Astrocyte of the spinal cord (primary cell): ENCODE results near the gene BCAP31.

Experiments
- DNase-seq: peaks from one replicate; pipeline ENCODE4 v3.0.0; 2011; ENCODE audit warnings: low read depth, low spot score
- H3K4me3 ChIP-seq: 2 replicates; pipeline ENCODE4 v1.5.1; 2011; ENCODE audit warnings: low read depth, mild to moderate bottlenecking, low read length, moderate library complexity
- in situ Hi-C: cut with HindIII; loops from 2 replicates; pipeline ENCODE4 v1.10.0; 2017; ENCODE audit warnings: low sequenced_read_pairs
- TF ChIP-seq, protein P1 (sequence below): IDR thresholded peaks from 2 replicates; pipeline ENCODE4 v1.5.1; 2012; ENCODE audit warnings: low read depth, mild to moderate bottlenecking, low read length, inconsistent platforms

Gene BCAP31

GRCh38 chrX:153662266-153662665 is 61.9 kb downstream of the BCAP31 start:
- in situ Hi-C loops = no loop called here
- no peak overlapping the region for H3K4me3 ChIP-seq
- DNase-seq = no peak
- TF ChIP-seq, protein P1, sequence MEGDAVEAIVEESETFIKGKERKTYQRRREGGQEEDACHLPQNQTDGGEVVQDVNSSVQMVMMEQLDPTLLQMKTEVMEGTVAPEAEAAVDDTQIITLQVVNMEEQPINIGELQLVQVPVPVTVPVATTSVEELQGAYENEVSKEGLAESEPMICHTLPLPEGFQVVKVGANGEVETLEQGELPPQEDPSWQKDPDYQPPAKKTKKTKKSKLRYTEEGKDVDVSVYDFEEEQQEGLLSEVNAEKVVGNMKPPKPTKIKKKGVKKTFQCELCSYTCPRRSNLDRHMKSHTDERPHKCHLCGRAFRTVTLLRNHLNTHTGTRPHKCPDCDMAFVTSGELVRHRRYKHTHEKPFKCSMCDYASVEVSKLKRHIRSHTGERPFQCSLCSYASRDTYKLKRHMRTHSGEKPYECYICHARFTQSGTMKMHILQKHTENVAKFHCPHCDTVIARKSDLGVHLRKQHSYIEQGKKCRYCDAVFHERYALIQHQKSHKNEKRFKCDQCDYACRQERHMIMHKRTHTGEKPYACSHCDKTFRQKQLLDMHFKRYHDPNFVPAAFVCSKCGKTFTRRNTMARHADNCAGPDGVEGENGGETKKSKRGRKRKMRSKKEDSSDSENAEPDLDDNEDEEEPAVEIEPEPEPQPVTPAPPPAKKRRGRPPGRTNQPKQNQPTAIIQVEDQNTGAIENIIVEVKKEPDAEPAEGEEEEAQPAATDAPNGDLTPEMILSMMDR = peak; percentile 41

DNA sequence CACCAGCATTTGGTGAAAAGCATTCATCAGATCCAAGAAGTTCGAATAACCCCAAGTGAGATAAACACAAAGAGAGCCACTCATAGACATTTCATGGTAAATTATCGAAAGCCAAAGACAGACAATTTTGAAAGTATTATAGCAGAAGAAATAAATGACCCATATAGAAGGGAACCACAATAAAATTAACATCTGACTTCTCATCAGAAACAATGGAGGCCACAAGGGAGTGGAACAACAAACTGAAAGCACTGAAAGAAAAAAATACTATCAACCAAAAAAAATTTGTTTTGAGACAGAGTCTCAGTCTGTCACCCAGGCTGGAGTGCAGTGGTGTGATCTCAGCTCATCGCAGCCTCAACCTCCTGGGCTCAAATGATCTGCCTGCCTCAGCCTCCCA is 64.9 kb downstream of the BCAP31 start:
- TF ChIP-seq, protein P1 = no peak
- in situ Hi-C loops = no loop called here
- H3K4me3 ChIP-seq = no peak overlapping the region
- DNase-seq = no peak

DNA sequence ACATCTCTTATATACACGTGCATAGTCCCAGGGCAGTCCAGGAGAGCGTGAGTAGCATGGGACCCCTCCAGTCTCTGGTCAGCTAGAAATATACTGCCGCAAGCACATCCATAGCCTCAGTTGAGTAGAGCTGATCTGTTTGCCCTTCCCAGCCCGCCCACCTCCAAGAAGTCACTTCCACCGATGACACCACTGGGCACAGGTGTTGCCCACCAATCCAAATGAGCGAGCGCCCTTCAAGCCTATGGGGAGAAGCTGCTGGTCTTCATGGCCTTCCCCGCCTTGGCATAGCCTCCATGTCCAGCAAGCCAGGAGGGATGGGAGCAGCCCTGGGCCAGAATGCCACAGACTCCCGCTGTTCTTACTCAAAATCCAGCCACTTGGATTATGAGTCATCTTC is 67.0 kb downstream of the BCAP31 start:
- in situ Hi-C loops = no loop called here
- H3K4me3 ChIP-seq = no peak overlapping the region
- DNase-seq = no peak
- TF ChIP-seq, protein P1 = no peak

GRCh38 chrX:153653556-153653955 is 70.6 kb downstream of the BCAP31 start:
- TF ChIP-seq, protein P1 = no peak
- H3K4me3 ChIP-seq = no peak overlapping the region
- DNase-seq = no peak
- in situ Hi-C loops = no loop called here

- DNase-seq = no peak
- TF ChIP-seq, protein P1 = peak; percentile 28
- in situ Hi-C loops = no loop called here
- no peak overlapping the region for H3K4me3 ChIP-seq
Observed at GRCh38 chrX:153651540-153652079, 72.6 kb downstream of the BCAP31 start.

GRCh38 chrX:153650959-153651358 is 73.2 kb downstream of the BCAP31 start:
- TF ChIP-seq, protein P1 = no peak
- H3K4me3 ChIP-seq = no peak overlapping the region
- in situ Hi-C loops = no loop called here
- no peak for DNase-seq
